Measurements from ENCODE around the gene WDR6.

WDR6 gene

GRCh38 chr3:48990636-48991469 lies 16.3 kb upstream of the WDR6 start:
- peak overlapping the region; percentile 85 for H3K4me3 ChIP-seq
- H3K27me3 ChIP-seq: peaks cover 28% of the 10 kb centered on the region; the same call in 1 of the 2 replicates
- peak overlapping the region; percentile 83 for H3K27ac ChIP-seq
- H3K9ac ChIP-seq: peak overlapping the region; percentile 88
- H3K4me2 ChIP-seq: peak overlapping the region; percentile 99
- no peaks in the 10 kb centered on the region for H3K9me3 ChIP-seq
- H3K36me3 ChIP-seq: peaks cover 22% of the 10 kb centered on the region
- H4K20me1 ChIP-seq: no peaks in the 10 kb centered on the region; the same call in 1 of the 2 replicates
- TF ChIP-seq Cebpa-rat (IDR thresholded peaks at IDR 0.05): no peak
- H3K4me1 ChIP-seq: peaks cover 55% of the 10 kb centered on the region

GRCh38 chr3:48991851-48992545 lies 15.2 kb upstream of the WDR6 start:
- peaks cover 20% of the 10 kb centered on the region for H3K36me3 ChIP-seq
- peaks cover 55% of the 10 kb centered on the region for H3K4me1 ChIP-seq
- no peaks in the 10 kb centered on the region for H4K20me1 ChIP-seq
- H3K4me3 ChIP-seq: peak overlapping the region; percentile 85; the same call in 1 of the 2 replicates
- H3K4me2 ChIP-seq: peak overlapping the region; percentile 99
- H3K27me3 ChIP-seq: peaks cover 28% of the 10 kb centered on the region; the same call in 1 of the 2 replicates
- no peaks in the 10 kb centered on the region for H3K9me3 ChIP-seq
- no peak overlapping the region for H3K9ac ChIP-seq
- TF ChIP-seq Cebpa-rat (IDR thresholded peaks at IDR 0.05): no peak
- H3K27ac ChIP-seq: no peak overlapping the region

GRCh38 chr3:48993834-48994233 lies 13.4 kb upstream of the WDR6 start:
- H3K9me3 ChIP-seq: no peaks in the 10 kb centered on the region
- H3K9ac ChIP-seq: no peak overlapping the region
- H4K20me1 ChIP-seq: no peaks in the 10 kb centered on the region
- peaks cover 46% of the 10 kb centered on the region for H3K4me1 ChIP-seq
- peaks cover 26% of the 10 kb centered on the region for H3K36me3 ChIP-seq
- H3K4me3 ChIP-seq: no peak overlapping the region
- no peak for TF ChIP-seq Cebpa-rat (IDR thresholded peaks at IDR 0.05)
- peak overlapping the region; percentile 32 for H3K4me2 ChIP-seq
- H3K27ac ChIP-seq: no peak overlapping the region
- H3K27me3 ChIP-seq: peaks cover 28% of the 10 kb centered on the region; the same call in 1 of the 2 replicates

GRCh38 chr3:48996640-48997039 lies 10.6 kb upstream of the WDR6 start:
- H3K4me3 ChIP-seq: no peak overlapping the region
- H4K20me1 ChIP-seq: no peaks in the 10 kb centered on the region
- H3K4me1 ChIP-seq: peaks cover 25% of the 10 kb centered on the region
- no peak for TF ChIP-seq Cebpa-rat (IDR thresholded peaks at IDR 0.05)
- no peak overlapping the region for H3K4me2 ChIP-seq
- H3K9ac ChIP-seq: no peak overlapping the region
- no peaks in the 10 kb centered on the region for H3K9me3 ChIP-seq
- peaks cover 27% of the 10 kb centered on the region for H3K36me3 ChIP-seq
- H3K27me3 ChIP-seq: 0 out of 2 replicates have a peak, but pooled peaks cover under 1% of the 10 kb centered on the region
- no peak overlapping the region for H3K27ac ChIP-seq

- Histone ChIP-seq H3K4me2 (no peak overlapping the region), H3K27me3 (no peaks in the 10 kb centered on the region), H3K27ac (no peak overlapping the region), H3K9ac (no peak overlapping the region), H4K20me1 (no peaks in the 10 kb centered on the region), H3K4me1 (peaks cover 19% of the 10 kb centered on the region), H3K4me3 (no peak overlapping the region), H3K36me3 (peaks cover 28% of the 10 kb centered on the region), H3K9me3 (no peaks in the 10 kb centered on the region)
- TF ChIP-seq Cebpa-rat (IDR thresholded peaks at IDR 0.05): no peak
These were observed 10.0 kb upstream of the WDR6 start for GRCh38 chr3:48997102-48997635.

DNA sequence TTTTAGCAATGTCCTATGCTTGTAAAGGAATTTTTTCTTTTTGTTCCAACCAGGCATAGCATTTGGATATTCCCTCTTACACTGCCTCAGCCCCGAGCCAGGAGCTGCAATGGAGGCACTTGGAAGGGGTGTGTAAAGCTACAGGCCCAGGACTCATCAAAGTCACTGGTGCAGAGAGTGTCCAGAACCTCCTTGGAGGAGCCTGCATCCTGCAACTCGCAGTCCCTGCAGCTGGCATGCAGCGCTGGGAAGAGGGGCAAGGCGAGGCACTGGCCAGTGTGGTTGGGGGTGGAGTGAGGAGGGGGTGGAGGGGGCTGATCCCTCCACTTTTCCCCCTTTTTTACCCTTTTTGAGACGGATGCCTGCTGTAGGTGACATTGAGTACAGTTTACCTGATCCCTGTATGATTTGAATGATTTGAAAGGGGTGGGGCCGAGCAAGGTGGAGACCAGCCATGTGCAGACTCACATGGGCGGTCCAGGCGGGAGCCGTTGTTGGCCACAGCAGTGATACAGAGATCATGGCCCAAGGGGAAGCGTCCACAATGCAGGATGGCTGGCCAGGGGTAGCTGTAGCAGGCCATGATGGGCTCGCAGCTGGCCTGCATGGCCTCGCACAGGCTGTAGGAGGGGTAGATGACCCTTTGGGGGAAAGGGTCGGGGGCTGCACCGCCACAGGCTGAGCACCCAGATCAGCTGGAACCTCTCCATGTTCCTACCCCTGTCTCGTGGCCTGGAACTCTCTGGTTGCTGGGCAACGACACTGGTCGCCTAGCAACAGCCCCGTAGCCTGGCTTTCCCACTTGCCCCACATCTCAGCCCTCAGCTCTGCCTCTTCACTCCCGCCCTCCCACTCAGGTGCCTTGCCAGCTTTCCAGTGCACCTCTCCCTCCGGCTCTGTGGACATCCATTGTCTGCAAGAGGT lies 9.2 kb upstream of the WDR6 start:
- H3K9me3 ChIP-seq: no peaks in the 10 kb centered on the region
- peaks cover 33% of the 10 kb centered on the region for H3K36me3 ChIP-seq
- no peak overlapping the region for H3K27ac ChIP-seq
- H3K4me1 ChIP-seq: peaks cover 15% of the 10 kb centered on the region
- no peak for TF ChIP-seq Cebpa-rat (IDR thresholded peaks at IDR 0.05)
- H3K27me3 ChIP-seq: no peaks in the 10 kb centered on the region
- no peaks in the 10 kb centered on the region for H4K20me1 ChIP-seq
- no peak overlapping the region for H3K4me3 ChIP-seq
- H3K9ac ChIP-seq: no peak overlapping the region
- no peak overlapping the region for H3K4me2 ChIP-seq

DNA sequence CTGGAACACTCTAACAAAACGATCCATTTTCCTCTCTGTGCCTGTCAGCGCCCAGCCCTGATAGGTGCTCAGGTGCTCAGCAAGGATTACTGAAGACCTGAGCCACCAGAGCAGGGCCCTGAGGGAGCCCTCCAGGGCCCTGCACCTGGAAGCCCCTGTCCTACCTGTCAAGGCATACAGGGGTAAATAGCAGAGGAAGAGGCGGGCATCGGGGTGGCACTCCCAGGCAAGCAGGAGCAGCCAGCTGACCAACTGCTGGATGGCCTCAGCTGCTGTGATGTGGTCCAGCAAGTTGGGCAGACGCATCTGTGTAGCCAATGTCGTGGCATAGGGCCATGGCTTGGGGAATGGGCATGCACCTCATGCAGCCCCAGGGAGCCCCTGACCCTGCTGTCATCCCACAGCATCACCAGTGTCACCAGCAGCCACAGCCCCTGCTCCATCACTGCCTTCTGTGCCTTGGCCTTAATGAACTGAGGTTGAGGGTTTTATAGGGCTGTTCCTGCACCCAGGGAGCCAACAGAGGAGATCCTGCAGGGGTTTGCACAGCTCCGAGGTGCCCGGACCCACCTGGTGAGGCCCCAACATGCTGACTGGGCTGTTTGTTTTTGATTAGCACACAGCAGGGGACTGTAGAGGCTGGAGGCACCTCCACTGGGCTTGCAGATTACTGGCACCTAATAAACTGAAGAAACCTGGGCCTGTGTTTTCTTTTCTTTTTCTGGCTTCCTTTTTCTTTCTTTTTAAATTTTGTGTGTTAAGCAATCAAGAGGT lies 7.9 kb upstream of the WDR6 start:
- peaks cover 2% of the 10 kb centered on the region for H3K4me1 ChIP-seq
- no peaks in the 10 kb centered on the region for H3K9me3 ChIP-seq
- H4K20me1 ChIP-seq: no peaks in the 10 kb centered on the region
- H3K27ac ChIP-seq: no peak overlapping the region
- no peak overlapping the region for H3K4me3 ChIP-seq
- no peak overlapping the region for H3K4me2 ChIP-seq
- peaks cover 28% of the 10 kb centered on the region for H3K36me3 ChIP-seq
- TF ChIP-seq Cebpa-rat (IDR thresholded peaks at IDR 0.05): no peak
- H3K9ac ChIP-seq: no peak overlapping the region
- H3K27me3 ChIP-seq: no peaks in the 10 kb centered on the region

DNA sequence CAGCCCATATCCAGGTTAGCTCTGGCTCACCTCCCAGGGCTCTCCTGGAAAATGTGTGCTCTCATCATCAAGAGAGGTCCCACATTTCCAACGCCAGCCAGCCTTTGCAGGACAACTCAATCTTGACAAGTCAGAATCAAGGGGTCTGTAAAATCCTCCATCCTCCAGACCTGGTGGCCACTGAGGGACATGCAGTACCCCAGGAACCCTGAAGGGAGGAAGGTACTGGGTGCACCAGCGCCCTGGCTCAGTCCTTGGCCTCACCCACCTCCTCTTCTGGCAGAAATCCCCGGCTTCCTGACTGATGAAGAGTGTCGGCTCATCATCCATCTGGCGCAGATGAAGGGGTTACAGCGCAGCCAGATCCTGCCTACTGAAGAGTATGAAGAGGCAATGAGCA lies 6.0 kb upstream of the WDR6 start:
- H3K4me3 ChIP-seq: no peak overlapping the region
- no peak for TF ChIP-seq Cebpa-rat (IDR thresholded peaks at IDR 0.05)
- peaks cover 31% of the 10 kb centered on the region for H3K36me3 ChIP-seq
- H4K20me1 ChIP-seq: no peaks in the 10 kb centered on the region
- no peak overlapping the region for H3K27ac ChIP-seq
- H3K4me2 ChIP-seq: no peak overlapping the region
- no peaks in the 10 kb centered on the region for H3K9me3 ChIP-seq
- H3K27me3 ChIP-seq: no peaks in the 10 kb centered on the region
- peaks cover 3% of the 10 kb centered on the region for H3K4me1 ChIP-seq
- no peak overlapping the region for H3K9ac ChIP-seq

All from BLaER1 (cell line).